Endometrium (tissue), 2 donors: ENCODE results near the gene SFT2D3.
"Not testable (repeated sequence)": the region's sequence is repeated elsewhere in the genome, so short reads cannot be mapped to it uniquely, and the experiment has no call there.

Source experiments
- FAIRE-seq: peaks from 2 replicates; lab custom pipeline; 2012; peaks lifted over from hg19 to GRCh38; lab: Jason Lieb, UNC
- donor health status: control.
- donor health status: control.

The SFT2D3 gene

GRCh38 chr2:127747621-127748020 is 46.3 kb downstream of the SFT2D3 start:
- no peak for FAIRE-seq

- not testable (repeated sequence) for FAIRE-seq
Observed at GRCh38 chr2:127749537-127749936, 48.2 kb downstream of the SFT2D3 start.

GRCh38 chr2:127753374-127753773 is 52.1 kb downstream of the SFT2D3 start:
- no peak for FAIRE-seq

- no peak for FAIRE-seq
Observed at GRCh38 chr2:127754186-127754585, 52.9 kb downstream of the SFT2D3 start.
